Measurements from ENCODE around the gene EPOP. TPM values are rescaled to one million over a fixed set of nuclear protein-coding genes. Genes with fewer than 3 reads are reported as not detected.
A peak's percentile ranks its signal among the peaks of the same experiment; 100 is the strongest.

EPOP gene
- total and polyA plus RNA-seq, 4 donors = 0.40 to 2.8 (median 2.2) TPM

DNA sequence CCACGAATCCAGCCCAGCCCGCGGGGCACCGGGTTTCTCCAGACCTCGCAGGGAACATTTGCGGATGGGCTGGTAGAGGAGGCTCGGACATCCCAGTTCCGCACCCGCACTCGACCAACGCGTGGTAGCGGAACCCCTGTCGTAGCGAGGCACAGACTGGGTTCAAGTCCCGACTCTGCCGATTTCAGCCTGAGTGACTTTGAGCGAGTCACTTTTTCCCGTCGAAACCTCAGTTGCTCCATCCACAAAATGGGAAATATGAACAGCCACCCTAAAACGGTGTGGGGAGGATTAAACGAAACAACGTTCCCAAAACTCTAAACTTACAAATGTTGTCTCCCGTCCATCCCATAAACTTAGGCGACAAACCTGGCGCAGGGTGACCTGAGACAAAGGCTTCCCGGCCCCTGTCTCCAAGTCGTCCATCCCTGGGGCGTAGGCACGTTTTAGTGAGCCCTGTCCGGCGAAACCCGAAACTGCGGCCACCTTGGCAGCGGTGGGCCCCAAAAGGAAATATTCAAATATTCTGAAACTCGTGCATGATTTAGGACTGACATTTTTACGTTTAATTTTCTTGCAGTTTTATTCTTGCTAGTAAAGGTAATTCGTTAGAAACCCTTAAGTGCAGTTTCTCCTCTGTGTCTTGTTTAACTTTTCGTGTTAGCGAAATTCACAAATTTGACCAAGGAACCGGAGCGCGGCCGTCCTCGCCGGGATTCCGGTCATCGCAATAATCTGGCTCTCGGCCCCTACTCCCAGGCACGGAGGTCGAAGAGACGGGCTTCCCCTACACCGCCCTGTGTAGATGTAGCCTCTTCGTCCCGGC lies 28.4 kb upstream of the EPOP start:
- Histone ChIP-seq H3K36me3 (ENCODE audit: control insufficient read depth in 4 of 4, insufficient read depth in 4 of 4, low read length in 4 of 4) (peaks cover 0 to 5% (median 0%) of the 10 kb centered on the region in 4 donors), H3K4me3 (peak overlapping the region; percentile 70), H3K9me3 (ENCODE audit: control insufficient read depth in 4 of 4, insufficient read depth in 3 of 4, low read length in 3 of 4) (peaks cover 0 to 2% (median 0%) of the 10 kb centered on the region in 4 donors), H3K4me1 (ENCODE audit: control insufficient read depth in 5 of 5, insufficient read depth in 5 of 5, low read length in 5 of 5) (peaks cover 3 to 52% (median 15%) of the 10 kb centered on the region in 5 donors), H3K27ac (ENCODE audit: low read depth in 1 of 2, low read length in 1 of 2) (peak overlapping the region; percentile 95 to 97), H3K27me3 (ENCODE audit: control insufficient read depth in 3 of 3, insufficient read depth in 3 of 3, low read length in 2 of 3) (no peaks in the 10 kb centered on the region), H3K9ac (ENCODE audit: insufficient read depth in 1 of 2, low read length in 2 of 2) (peak overlapping the region in 1 of 2 donors; percentile 78)
- TF ChIP-seq, protein P1, sequence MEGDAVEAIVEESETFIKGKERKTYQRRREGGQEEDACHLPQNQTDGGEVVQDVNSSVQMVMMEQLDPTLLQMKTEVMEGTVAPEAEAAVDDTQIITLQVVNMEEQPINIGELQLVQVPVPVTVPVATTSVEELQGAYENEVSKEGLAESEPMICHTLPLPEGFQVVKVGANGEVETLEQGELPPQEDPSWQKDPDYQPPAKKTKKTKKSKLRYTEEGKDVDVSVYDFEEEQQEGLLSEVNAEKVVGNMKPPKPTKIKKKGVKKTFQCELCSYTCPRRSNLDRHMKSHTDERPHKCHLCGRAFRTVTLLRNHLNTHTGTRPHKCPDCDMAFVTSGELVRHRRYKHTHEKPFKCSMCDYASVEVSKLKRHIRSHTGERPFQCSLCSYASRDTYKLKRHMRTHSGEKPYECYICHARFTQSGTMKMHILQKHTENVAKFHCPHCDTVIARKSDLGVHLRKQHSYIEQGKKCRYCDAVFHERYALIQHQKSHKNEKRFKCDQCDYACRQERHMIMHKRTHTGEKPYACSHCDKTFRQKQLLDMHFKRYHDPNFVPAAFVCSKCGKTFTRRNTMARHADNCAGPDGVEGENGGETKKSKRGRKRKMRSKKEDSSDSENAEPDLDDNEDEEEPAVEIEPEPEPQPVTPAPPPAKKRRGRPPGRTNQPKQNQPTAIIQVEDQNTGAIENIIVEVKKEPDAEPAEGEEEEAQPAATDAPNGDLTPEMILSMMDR (IDR thresholded peaks at IDR 0.05; ENCODE audit: control extremely low read depth, extremely low read depth) = no peak
- ATAC-seq (ENCODE audit: insufficient read depth, low FRiP score) (no peak), DNase-seq (peak in 1 of 3 donors; percentile 35)
- WGBS, 2 donors = 2% methylated on average over 55 of the region's 55 CpGs

DNA sequence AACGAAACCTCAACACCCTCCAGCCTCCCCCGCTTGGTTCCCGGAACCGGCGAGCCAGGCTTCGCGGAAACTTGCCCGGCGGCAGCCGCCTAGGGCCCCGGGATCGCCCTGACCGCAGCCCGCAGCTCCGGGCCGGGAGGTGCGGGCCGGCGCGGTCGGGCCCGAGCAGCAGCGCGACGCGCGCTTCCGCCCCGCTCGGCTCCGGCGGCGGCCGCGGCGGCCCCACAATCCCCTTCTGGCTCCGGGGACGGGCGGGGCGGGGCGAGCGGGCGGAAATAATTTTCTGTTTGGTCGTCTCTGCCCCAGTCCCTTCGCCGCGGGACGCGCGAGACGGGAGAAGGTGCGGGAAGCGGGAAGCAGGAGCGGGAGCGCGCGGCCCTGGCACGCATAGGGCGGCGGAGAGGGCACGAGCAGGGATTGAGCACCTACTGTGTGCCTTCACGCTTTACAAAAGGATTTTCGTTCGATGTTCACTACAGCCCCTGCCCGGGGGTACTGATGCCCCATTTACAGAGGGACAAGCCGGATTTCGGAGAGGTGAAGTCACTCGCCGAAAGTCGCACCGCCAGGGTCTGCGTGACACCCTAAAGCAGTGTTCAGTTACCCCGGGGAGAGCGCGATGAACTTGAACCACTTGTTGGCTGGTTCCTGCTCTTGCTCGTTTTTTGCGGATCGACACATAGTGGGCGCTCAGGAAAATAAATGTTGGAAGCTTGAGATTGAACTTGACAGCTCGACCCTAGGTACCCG lies 27.6 kb upstream of the EPOP start:
- Histone ChIP-seq H3K9ac (ENCODE audit: insufficient read depth in 1 of 2, low read length in 2 of 2) (peak overlapping the region; percentile 73 to 78), H3K4me3 (peak overlapping the region; percentile 65), H3K9me3 (ENCODE audit: control insufficient read depth in 4 of 4, insufficient read depth in 3 of 4, low read length in 3 of 4) (peaks cover 0 to 2% (median 0%) of the 10 kb centered on the region in 4 donors), H3K4me1 (ENCODE audit: control insufficient read depth in 5 of 5, insufficient read depth in 5 of 5, low read length in 5 of 5) (peaks cover 3 to 48% (median 7%) of the 10 kb centered on the region in 5 donors), H3K36me3 (ENCODE audit: control insufficient read depth in 4 of 4, insufficient read depth in 4 of 4, low read length in 4 of 4) (no peaks in the 10 kb centered on the region), H3K27me3 (ENCODE audit: control insufficient read depth in 3 of 3, insufficient read depth in 3 of 3, low read length in 2 of 3) (no peaks in the 10 kb centered on the region), H3K27ac (ENCODE audit: low read depth in 1 of 2, low read length in 1 of 2) (peak overlapping the region; percentile 94 to 97)
- ATAC-seq (ENCODE audit: insufficient read depth, low FRiP score) (peak; percentile 46), DNase-seq (peak; percentile 89 to 94 (median 91))
- TF ChIP-seq, protein P1 (IDR thresholded peaks at IDR 0.05; ENCODE audit: control extremely low read depth, extremely low read depth) = no peak
- 0% methylated on average over 56 to 81 of the region's 81 CpGs for WGBS, 2 donors

DNA sequence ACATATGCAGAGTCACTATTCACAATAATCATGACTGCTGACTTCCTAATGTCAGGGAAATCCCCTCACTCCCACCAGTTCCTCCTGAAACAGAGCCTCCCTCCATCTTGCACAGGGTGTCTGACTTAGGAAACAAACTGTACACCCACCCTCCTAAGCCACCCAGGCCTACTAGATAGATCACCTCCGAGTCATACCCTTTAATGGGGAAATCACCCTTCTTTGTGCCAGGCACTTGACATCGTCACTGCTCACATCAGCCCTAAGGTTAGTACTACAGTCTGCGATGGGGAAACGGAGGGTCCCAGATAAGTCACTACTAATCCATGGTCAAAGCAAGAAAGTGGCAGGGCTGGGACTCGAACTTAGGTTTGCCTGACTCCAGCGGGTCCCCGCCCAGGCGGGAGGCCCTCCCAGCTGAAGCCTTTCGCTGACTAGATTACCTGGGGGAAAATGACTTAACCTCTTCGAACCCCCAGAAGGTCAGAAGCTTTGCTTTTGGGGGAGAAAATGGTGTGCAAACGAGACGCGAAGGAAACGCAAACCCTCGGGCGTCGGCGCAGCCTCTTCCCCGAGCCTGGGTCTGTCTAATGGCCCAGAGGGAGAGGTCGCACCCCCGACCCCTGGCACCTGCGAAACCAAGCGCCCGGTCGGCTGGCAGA lies 26.9 kb upstream of the EPOP start:
- TF ChIP-seq, protein P1 (IDR thresholded peaks at IDR 0.05; ENCODE audit: control extremely low read depth, extremely low read depth) = no peak
- Histone ChIP-seq H3K9me3 (ENCODE audit: control insufficient read depth in 4 of 4, insufficient read depth in 3 of 4, low read length in 3 of 4) (peaks cover 0 to 2% (median 0%) of the 10 kb centered on the region in 4 donors), H3K36me3 (ENCODE audit: control insufficient read depth in 4 of 4, insufficient read depth in 4 of 4, low read length in 4 of 4) (no peaks in the 10 kb centered on the region), H3K4me1 (ENCODE audit: control insufficient read depth in 5 of 5, insufficient read depth in 5 of 5, low read length in 5 of 5) (peaks cover 3 to 41% (median 7%) of the 10 kb centered on the region in 5 donors), H3K4me3 (peak overlapping the region; percentile 65), H3K9ac (ENCODE audit: insufficient read depth in 1 of 2, low read length in 2 of 2) (peak overlapping the region; percentile 54 to 73), H3K27me3 (ENCODE audit: control insufficient read depth in 3 of 3, insufficient read depth in 3 of 3, low read length in 2 of 3) (no peaks in the 10 kb centered on the region), H3K27ac (ENCODE audit: low read depth in 1 of 2, low read length in 1 of 2) (peak overlapping the region; percentile 94 to 97)
- DNase-seq = peak in 1 of 3 donors; percentile 43
- ATAC-seq (ENCODE audit: insufficient read depth, low FRiP score) = no peak
- 1% methylated on average over 21 to 25 of the region's 25 CpGs for WGBS, 2 donors

Data from lung (tissue), 12 donors.